Posterior vena cava (tissue), 2 donors: ENCODE measurements around the gene ANKS3. TPM values are rescaled to one million over a fixed set of nuclear protein-coding genes. Genes with fewer than 3 reads are reported as not detected.

ENCODE experiments used
- DNase-seq: peaks from one replicate; pipeline ENCODE4 v3.0.0-alpha.2; 2020; ENCODE audit warnings: low spot score
- intact Hi-C, 2 donors: fragments of 100-400 bp; cut with DNase I; formaldehyde crosslinking; loops; one replicate each; pipeline versions ENCODE4 v1.14.1 to v1.14.2; 2022 to 2023
- total RNA-seq, 2 donors: library from RNA; stranded (reverse); fragmentation: NEBNext Ultra II Directional; extraction: Animal tissue kit (Norgen Biotek cat#: 25700); gene quantifications; one replicate each; pipeline ENCODE4 v1.2.1, GENCODE V29; 2021
- donor health status: DM: yes; HTN: yes; CAD: no.
- donor health status: DM: yes; HTN: yes; CAD: no.

ANKS3 gene
- total RNA-seq, 2 donors from 2014 or later, result 17.0 to 17.8 TPM

- no peak for DNase-seq
- intact Hi-C loops, result no loop called here
These were observed 44.0 kb downstream of the ANKS3 start for GRCh38 chr16:4689864-4690704.

GRCh38 chr16:4689091-4689671 lies 44.9 kb downstream of the ANKS3 start:
- intact Hi-C loops, result no loop called here
- DNase-seq, result no peak

DNA sequence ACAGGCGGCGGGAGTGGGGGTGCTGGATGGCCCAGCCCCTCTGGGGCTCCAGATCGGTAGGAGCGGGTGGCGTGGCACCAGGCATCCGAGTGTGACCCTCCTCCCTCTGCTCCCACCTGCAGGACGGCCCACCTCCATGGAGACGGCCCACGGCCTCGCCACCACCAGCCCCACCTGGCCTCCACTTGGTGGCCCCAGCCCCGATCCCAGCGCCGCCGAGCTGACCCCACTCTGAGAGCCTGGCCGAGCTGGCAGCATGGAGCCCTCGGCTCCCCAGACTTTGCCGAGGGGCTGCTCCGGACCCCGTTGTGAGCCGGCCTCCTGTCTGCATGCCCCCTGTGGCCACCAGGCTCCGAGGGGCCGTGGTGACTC lies 45.4 kb downstream of the ANKS3 start:
- DNase-seq, result peak; percentile 79
- intact Hi-C loops, result no loop called here

DNA sequence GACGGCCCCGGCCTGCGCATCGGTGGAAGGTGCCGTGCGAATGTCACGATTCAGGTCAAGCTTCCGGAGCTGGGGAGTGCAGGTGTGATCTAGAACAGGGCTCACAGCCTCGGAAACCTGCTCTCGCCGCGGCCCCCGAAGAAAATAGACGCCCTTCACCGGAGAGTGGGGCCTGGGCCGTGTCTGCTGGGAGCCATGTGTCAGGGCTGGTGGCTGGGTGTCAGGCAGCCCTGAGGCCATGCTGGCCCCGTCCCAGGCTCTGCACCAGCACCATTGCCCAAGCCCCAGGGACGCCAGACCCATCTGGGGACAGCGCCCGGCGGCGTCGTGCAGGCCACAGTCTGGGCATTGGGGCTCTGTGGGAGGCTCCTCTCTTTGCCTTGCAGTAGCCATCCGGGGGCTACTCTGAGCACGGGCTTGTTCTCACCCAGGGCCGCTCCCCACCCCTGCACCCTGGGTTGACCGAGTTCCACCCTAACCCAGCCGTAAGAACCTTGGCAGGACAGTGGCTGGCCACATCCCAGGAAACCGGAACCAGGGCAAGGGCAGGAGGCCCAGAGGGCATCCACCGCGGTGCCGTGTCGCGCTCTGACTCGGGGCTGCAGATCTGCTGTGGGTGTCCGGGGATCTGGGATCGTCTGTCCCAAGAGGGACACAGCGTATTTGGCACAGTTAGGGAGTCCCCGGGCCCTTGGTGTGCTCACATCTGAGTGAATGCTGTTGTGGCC lies 46.0 kb downstream of the ANKS3 start:
- intact Hi-C loops, result no loop called here
- no peak for DNase-seq

GRCh38 chr16:4687416-4687815 lies 46.7 kb downstream of the ANKS3 start:
- DNase-seq, result no peak
- intact Hi-C loops, result no loop called here

DNA sequence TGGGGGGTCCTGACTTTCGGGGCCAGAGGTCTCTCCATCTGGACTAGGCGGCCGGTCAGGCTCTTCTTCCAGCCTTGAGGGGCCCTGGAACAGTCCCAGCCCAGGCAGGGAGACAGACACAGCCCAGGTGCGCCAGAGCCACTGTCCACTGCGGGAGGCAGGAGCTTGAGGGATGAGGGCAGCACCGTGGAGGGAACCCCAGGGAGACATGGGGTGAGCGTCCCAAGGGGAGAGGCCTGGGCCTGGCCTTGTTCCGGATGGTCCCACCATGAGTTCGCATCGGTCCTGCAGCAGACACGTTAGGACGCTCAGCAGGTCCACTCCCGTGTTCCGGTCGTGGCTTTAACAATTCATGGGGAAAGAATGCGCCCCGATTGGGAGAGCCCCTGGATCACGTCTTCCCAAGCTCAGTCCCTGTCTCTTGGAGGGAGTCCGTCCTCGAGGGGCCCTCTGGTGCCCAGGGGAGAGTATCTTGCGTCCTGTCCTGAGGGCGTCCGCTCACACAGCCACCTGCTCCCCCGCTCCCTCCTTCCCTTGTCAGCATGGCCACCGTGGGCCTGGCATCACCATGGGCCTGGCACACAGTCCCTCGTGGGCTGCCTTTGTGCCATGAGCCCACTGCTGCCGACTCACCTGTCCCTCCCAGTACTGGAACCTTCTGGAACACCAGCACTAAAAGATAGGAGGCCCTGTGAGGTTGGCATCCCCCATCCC lies 47.4 kb downstream of the ANKS3 start:
- no peak for DNase-seq
- intact Hi-C loops, result no loop called here

DNA sequence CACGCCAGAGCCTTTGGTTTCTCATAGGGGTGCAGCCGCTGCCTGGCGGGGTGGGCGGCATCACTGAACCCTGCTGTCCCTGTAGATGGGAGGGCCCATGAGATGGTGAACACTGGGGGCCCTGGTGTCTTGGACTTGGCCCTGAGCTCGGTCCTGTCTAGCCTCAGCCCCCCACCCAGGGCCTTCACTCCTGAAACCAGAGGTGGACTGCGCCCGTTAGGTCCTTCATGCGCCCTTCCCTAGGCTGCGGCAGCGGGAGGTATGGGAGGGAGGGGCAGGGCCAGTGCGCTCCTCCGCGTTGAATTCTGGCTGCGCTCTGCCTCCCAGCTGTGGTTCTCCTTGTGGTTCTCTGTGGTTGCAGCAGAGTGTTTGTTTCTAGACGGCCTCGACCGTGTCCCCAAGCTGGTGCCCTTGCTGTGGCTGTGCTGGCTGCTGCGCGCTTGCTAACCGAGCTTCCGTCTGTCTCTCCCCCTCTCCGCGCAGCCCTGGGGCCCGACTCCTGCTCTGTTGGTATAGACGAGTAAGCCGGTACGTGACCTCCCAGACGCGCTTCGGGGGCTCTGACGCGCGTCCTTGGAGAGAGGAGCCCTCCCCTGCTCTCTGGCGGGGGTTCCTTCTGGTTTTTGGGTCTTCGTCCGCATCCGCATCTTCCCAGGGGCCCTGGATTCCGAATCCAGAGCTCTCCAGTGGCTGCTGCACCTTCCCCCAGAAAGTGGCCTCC lies 48.1 kb downstream of the ANKS3 start:
- intact Hi-C loops, result no loop called here
- DNase-seq, result no peak

DNA sequence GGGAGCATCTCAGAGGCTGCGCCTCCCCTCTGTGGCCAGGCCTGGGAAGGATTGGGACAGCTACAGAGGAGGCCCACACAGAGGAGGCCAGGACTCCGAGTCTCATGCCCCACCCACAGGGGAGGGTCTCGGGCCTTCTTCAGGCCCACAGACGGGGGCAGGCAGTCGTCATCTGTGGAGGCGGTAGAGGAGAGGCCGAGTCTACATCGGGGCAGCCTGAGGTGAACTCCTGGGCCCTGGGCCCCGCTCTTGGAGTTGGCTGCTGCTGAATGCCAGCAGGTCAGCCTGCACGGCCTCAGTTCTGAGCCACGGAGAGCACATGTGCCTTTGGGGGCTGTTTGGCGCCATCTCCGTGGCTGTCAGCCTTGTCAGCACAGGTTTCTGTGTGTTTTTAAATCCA lies 48.8 kb downstream of the ANKS3 start:
- no peak for DNase-seq
- intact Hi-C loops, result no loop called here

- intact Hi-C loops, result no loop called here
- no peak for DNase-seq
These were observed 49.3 kb downstream of the ANKS3 start for GRCh38 chr16:4684763-4685162.

DNA sequence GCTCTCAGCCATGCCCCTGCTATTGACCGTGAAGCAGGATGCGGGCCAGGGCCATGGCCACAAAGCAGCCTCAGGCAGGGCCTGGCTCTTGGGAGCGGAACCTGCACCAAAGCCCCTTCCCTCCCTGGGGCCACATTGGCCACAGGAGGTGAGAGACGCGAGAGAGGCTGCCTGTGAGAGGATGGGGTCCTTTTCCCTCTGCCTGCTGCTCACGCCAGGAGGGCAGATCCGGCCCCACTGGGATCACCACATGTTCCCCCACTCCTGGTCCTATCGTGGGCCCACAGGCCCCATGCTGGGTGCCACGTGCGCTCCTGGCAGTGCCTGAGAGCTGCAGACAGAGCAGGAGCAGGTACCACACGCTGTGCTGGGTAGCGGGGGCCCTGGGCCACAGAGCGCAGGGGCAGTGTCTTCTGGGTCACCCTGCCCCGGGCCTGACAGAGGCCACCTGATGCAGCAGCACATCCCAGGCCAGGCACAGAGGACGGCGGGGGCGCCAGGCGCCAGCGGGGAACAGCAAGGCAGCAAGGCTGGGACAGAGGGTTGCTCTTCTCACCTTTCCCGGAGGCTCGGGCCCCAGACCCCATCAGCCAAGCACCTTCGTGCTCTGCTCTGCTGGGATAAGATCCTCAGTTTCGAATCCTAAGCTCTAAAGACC lies 49.9 kb downstream of the ANKS3 start:
- intact Hi-C loops, result no loop called here
- no peak for DNase-seq

DNA sequence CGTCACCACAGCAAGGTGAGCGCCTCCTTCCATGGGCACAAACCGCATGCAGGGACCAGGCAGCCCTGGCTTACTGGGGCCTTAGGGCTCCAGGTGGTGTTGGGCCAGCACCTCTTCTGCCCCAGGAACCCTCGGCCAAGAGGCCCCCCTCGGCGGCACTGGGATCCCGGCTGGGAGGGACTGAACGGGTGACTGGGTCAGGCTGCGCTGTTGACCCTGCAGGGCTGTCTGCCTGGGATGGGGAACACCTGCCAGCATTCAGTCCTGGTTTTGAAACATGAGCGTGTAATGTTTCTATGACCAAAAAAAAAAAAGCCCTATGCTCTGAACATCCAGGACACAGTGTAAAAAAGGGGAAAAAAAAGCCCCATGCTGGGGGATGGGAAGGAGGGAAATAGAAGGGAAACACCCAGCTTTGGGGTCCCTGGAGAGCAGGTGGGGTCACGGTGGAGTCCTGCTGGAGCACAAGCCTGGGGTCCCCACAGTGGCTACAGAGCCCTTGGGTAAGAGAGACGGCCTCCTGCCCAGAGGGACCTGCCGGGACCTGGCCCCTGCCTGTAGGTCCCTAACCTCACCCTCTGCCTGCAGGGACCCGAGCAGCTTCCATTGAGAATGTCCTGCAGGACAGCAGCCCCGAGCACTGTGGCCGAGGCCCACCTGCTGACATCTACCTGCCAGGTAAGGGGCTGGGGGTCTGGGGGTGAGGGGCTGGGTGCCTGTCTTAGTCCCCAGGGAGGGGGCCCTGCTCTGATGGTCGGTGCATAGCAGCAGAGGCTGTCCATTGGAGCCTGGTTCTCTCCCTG lies 50.6 kb downstream of the ANKS3 start:
- intact Hi-C loops, result no loop called here
- peak; percentile 78 for DNase-seq

- DNase-seq, result peak; percentile 79
- intact Hi-C loops, result no loop called here
These were observed 51.3 kb downstream of the ANKS3 start for GRCh38 chr16:4682616-4683254.

GRCh38 chr16:4682084-4682591 lies 51.9 kb downstream of the ANKS3 start:
- intact Hi-C loops, result no loop called here
- DNase-seq, result no peak

GRCh38 chr16:4681471-4682083 lies 52.5 kb downstream of the ANKS3 start:
- DNase-seq, result no peak
- intact Hi-C loops, result no loop called here

GRCh38 chr16:4680673-4681470 lies 53.2 kb downstream of the ANKS3 start:
- DNase-seq, result no peak
- intact Hi-C loops, result no loop called here
